HEK293T (cell line): ENCODE data around the gene PGGHG.

ENCODE experiments used
- ARNT ChIP-seq: fragments of 450-650 bp; IDR thresholded peaks from 2 replicates; pipeline ENCODE4 v1.6.1; 2017; ENCODE audit warnings: mild to moderate bottlenecking
- CTBP1 ChIP-seq: fragments of 450-650 bp; IDR thresholded peaks from 2 replicates; pipeline ENCODE4 v1.6.1; 2016; ENCODE audit warnings: borderline replicate concordance
- ELF4 ChIP-seq: fragments of 450-650 bp; IDR thresholded peaks from 2 replicates; pipeline ENCODE4 v1.6.1; 2017; ENCODE audit warnings: antibody characterized with exemption
- FOXA1 ChIP-seq: fragments of 450-650 bp; IDR thresholded peaks from 2 replicates; pipeline ENCODE4 v1.6.1; 2016; ENCODE audit warnings: mild to moderate bottlenecking
- FOXK2 ChIP-seq: fragments of 450-650 bp; IDR thresholded peaks from 2 replicates; pipeline ENCODE4 v1.6.1; 2016; ENCODE audit warnings: mild to moderate bottlenecking
- LEF1 ChIP-seq: fragments of 450-650 bp; IDR thresholded peaks from 2 replicates; pipeline ENCODE4 v1.6.1; 2017; ENCODE audit warnings: mild to moderate bottlenecking, borderline replicate concordance
- SP1 ChIP-seq: fragments of 450-650 bp; IDR thresholded peaks from 2 replicates; pipeline ENCODE4 v1.6.1; 2017
- SUZ12 ChIP-seq: fragments of 450-650 bp; IDR thresholded peaks from 2 replicates; pipeline ENCODE4 v1.6.1; 2016; ENCODE audit warnings: mild to moderate bottlenecking
- TARDBP ChIP-seq: fragments of 450-650 bp; IDR thresholded peaks from 2 replicates; pipeline ENCODE4 v1.6.1; 2016
- ZNF384 ChIP-seq: fragments of 450-650 bp; IDR thresholded peaks from 2 replicates; pipeline ENCODE4 v1.6.1; 2016
- TF ChIP-seq, protein P1 (sequence below): fragments of 450-650 bp; IDR thresholded peaks from 2 replicates; pipeline ENCODE4 v1.6.1; 2016

DNA sequence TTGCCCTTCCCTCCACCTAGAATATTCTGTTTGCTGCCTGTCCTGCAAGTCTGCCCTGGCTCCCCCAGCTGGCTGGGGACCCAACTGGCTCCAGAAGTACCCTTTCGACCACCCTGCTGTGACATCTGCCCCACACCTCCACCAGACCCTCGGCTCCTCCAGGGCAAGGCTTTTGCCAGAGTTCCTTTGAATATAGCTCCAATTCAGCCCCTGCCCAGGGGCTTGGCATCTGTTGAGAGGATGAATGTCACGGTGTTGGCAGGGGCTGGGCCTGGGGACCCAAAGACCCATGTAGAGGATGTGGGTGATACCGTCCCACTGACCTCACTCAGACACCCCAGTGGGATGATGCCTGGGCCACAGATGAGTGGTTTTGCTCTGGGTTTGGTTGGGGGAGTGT is 6.8 kb upstream of the PGGHG start:
- no peak for TF ChIP-seq ELF4
- TF ChIP-seq FOXK2 = no peak
- TF ChIP-seq TARDBP = no peak
- TF ChIP-seq SP1 = no peak
- TF ChIP-seq CTBP1 = no peak
- no peak for TF ChIP-seq LEF1
- no peak for TF ChIP-seq ZNF384
- TF ChIP-seq FOXA1 = no peak
- no peak for TF ChIP-seq ARNT
- TF ChIP-seq SUZ12 = no peak
- TF ChIP-seq, protein P1, sequence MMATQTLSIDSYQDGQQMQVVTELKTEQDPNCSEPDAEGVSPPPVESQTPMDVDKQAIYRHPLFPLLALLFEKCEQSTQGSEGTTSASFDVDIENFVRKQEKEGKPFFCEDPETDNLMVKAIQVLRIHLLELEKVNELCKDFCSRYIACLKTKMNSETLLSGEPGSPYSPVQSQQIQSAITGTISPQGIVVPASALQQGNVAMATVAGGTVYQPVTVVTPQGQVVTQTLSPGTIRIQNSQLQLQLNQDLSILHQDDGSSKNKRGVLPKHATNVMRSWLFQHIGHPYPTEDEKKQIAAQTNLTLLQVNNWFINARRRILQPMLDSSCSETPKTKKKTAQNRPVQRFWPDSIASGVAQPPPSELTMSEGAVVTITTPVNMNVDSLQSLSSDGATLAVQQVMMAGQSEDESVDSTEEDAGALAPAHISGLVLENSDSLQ = no peak
